ENCODE results near the gene ITPR3. TPM values are rescaled to one million over a fixed set of nuclear protein-coding genes. Genes with fewer than 3 reads are reported as not detected.

The ITPR3 gene
- total RNA-seq, 1 donor: 91.2 TPM

DNA sequence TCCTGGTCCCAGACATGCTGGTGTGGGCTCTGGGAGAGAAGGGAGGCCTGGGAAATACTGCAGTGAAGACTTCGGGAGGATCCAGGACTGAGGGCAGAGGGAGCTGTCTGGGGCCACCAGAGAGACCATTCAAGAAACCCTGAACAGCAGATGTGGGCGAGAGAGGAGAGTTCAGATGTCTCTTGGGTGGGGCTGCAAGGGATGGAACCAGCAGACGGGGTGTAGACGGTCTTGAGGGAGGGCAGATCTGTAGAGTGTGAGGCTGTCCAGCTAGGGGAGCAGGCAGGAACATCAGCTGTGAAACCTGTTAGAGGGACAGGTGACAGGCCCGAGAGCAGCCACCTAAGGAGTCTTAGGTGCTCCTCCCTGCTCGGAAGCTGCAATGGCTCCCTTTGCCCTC is 38.9 kb downstream of the ITPR3 start:
- TF ChIP-seq, protein P1, sequence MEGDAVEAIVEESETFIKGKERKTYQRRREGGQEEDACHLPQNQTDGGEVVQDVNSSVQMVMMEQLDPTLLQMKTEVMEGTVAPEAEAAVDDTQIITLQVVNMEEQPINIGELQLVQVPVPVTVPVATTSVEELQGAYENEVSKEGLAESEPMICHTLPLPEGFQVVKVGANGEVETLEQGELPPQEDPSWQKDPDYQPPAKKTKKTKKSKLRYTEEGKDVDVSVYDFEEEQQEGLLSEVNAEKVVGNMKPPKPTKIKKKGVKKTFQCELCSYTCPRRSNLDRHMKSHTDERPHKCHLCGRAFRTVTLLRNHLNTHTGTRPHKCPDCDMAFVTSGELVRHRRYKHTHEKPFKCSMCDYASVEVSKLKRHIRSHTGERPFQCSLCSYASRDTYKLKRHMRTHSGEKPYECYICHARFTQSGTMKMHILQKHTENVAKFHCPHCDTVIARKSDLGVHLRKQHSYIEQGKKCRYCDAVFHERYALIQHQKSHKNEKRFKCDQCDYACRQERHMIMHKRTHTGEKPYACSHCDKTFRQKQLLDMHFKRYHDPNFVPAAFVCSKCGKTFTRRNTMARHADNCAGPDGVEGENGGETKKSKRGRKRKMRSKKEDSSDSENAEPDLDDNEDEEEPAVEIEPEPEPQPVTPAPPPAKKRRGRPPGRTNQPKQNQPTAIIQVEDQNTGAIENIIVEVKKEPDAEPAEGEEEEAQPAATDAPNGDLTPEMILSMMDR (IDR thresholded peaks at IDR 0.05; ENCODE audit: insufficient read depth, low read length): no peak
- no peak for DNase-seq (ENCODE audit: low read depth)
- no peak overlapping the region for H3K4me3 ChIP-seq (ENCODE audit: low read depth, low read length)

DNA sequence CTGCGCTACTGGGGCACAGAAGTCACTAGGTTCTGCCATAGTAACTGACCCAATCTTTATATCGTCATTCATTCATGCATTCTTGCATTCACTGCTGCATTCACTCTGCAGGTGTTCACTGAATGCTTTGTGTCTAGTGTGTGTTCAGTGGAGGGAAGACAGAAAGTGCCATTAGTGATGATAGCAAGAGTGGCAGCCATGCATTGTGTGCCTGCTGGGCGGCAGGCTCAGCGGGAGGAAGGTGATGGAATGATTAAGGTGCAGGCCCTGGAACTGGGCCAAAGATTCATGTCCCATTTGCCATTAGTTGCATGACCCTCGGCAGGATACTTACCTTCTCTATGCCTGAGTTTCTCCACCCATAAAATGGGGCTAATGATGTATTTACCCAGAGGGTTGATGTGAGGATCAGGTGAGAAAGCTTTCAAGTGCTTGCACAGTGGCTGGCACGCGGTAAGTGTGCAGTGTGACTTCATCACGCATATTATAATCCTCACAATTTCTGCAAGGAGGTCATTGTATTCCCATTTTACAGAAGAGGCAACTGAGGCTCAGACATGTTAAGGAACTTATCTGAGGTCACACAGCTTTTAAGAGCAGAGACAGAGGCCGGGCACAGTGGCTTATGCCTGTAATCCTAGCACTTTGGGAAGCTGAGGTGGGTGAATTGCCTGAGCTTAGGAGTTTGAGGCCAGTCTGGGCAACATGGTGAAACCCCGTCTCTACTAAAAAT is 40.1 kb downstream of the ITPR3 start:
- no peak for DNase-seq (ENCODE audit: low read depth)
- H3K4me3 ChIP-seq (ENCODE audit: low read depth, low read length): no peak overlapping the region
- TF ChIP-seq, protein P1 (IDR thresholded peaks at IDR 0.05; ENCODE audit: insufficient read depth, low read length): no peak

DNA sequence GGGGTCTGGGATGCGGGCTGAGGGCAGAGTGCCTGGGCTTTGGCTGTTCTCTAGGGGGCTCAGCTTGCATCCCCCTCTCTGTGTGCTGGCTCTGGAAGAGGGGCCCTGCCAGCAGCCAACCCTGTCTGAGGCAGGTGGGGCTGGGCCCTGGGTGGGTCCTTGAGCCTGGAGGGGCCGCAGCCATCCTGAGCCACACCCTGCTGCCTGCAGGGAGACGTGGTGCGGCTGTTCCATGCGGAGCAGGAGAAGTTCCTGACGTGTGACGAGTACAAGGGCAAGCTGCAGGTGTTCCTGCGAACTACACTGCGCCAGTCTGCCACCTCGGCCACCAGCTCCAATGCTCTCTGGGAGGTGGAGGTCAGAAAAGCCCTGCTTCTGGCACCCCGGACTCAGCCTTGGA is 41.2 kb downstream of the ITPR3 start:
- TF ChIP-seq, protein P1 (IDR thresholded peaks at IDR 0.05; ENCODE audit: insufficient read depth, low read length): no peak
- no peak for DNase-seq (ENCODE audit: low read depth)
- no peak overlapping the region for H3K4me3 ChIP-seq (ENCODE audit: low read depth, low read length)

DNA sequence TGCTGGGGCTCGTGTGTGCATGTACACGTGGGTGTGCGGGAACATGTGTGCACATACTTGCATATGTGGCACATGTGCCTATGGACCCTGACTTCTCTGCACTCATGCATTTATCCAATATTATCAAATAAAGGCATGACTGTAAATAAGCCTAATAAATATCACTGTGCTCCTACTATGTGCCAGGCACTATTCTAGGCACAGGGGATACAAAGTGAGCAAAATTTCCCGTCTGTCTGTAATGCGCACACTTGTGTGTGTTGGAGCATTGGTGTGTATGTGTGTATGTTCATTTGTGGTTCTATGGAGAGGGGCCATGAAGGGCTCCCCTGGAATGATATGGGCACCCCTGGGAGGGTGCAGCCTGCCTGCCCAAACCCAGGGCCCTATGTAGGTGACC is 41.9 kb downstream of the ITPR3 start:
- no peak overlapping the region for H3K4me3 ChIP-seq (ENCODE audit: low read depth, low read length)
- TF ChIP-seq, protein P1 (IDR thresholded peaks at IDR 0.05; ENCODE audit: insufficient read depth, low read length): no peak

DNA sequence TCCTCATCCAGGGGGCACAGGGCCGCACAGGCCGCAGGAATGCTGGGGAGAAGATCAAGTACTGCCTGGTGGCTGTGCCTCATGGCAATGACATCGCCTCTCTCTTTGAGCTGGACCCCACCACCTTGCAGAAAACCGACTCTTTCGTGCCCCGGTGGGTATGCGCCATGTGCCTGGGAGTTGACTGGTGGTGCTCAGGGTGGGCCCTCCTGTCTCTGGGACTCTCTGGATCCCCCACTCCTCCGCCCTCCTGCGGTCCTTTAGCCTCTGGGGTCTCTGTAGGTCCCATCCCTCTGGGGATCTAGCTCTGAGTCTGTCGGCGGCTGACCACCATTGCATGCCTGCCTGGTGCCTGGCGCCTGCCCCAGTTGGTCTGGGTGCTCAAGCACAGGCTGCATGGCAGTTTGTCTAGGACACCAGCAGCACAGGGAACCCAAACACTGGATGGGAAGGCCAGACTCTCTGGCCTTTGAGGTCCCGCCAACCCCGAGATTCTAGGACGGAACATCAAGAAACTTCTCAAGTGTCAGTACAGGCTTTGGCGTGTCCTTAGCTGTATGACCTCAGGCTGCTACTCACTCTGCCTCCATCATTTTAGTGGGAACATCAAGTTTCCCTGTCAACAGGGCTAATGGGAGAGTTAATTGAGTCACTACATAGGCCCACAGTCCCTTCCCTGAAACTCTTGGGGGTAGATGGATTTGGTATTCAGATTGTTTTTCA is 42.8 kb downstream of the ITPR3 start:
- TF ChIP-seq, protein P1 (IDR thresholded peaks at IDR 0.05; ENCODE audit: insufficient read depth, low read length): no peak
- no peak overlapping the region for H3K4me3 ChIP-seq (ENCODE audit: low read depth, low read length)
- DNase-seq (ENCODE audit: low read depth): no peak

More for the DNA sequence above, 41.9 kb downstream of the ITPR3 start:
- no peak for DNase-seq (ENCODE audit: low read depth)

DNA sequence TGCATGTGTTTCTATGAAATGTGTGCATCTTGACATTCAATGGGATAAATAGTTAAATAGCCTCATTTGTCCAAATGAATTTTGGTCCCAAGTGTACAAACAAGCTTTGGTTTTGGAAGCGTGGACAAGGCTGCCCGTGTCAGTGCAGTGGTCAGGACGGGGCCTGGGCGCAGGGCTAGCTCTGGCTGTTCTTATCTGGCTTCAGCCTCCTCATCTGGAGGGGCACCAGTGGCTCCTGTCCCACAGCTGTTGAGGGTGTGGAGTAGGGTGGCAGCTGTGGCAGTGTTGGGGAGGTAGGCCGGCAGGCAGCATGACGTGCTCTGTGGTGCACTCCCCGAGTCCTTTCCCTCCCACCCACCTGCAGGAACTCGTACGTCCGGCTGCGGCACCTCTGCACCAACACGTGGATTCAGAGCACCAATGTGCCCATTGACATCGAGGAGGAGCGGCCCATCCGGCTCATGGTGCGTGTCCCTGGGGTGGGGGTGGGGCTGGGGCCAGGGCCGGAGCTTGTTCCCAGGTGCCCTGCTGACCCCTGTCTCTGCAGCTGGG is 43.5 kb downstream of the ITPR3 start:
- TF ChIP-seq, protein P1 (IDR thresholded peaks at IDR 0.05; ENCODE audit: insufficient read depth, low read length): no peak
- no peak for DNase-seq (ENCODE audit: low read depth)
- no peak overlapping the region for H3K4me3 ChIP-seq (ENCODE audit: low read depth, low read length)
